Fibroblast of lung (primary cell): ENCODE measurements around the gene KNDC1.

Experiments
- CTCF ChIP-seq, 2 donors: IDR thresholded peaks in 1 of 2; conservative IDR thresholded peaks in 1 of 2; 1 replicate in 1 of 2; 2 replicates in 1 of 2; pipeline ENCODE4 v1.5.1; 2011 to 2012; ENCODE audit warnings: low read length in 2 of 2, control low read depth in 1 of 2, inconsistent platforms in 1 of 2, low read depth in 1 of 2, mild to moderate bottlenecking in 1 of 2
- EZH2 ChIP-seq: IDR thresholded peaks from 2 replicates; pipeline ENCODE4 v1.5.1; 2012; ENCODE audit warnings: low read length, control low read depth, mild to moderate bottlenecking; ENCODE audit errors: missing control alignments

DNA sequence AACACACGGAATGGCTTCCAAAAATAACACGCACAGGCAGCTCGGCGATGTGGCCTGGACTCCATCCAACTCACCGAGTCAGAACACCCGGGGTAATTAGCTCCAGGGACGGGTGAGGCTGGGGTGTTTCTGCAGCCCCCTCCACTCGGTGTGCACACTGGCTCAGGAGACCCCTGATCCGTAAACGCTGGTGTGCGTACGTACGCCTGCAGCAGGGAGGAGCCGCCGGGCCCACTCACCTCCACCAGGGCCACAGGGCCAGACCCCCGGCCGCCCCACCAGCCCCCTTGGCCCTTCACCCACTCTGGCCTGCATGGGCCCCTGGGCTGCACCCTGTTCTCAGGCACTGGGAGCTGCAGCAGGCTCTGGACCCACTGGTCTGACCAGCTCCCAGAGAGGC is 47.6 kb downstream of the KNDC1 start:
- TF ChIP-seq CTCF (conservative IDR thresholded peaks at IDR 0.05 in 1 of 2, IDR thresholded peaks at IDR 0.05 in 1 of 2; ENCODE audit: low read depth in 1 of 2, low read length in 2 of 2) = no peak
- TF ChIP-seq EZH2 = no peak
